ENCODE data around the gene SLC5A5. TPM values are rescaled to one million over a fixed set of nuclear protein-coding genes. Genes with fewer than 3 reads are reported as not detected.

The SLC5A5 gene
- total and polyA plus RNA-seq, 10 of the 15 experiments (the other 5 are each of a cell fraction or from before 2014, with no cell fraction given) = 0.02 to 0.08 (median 0.05) TPM; not detected in 3

DNA sequence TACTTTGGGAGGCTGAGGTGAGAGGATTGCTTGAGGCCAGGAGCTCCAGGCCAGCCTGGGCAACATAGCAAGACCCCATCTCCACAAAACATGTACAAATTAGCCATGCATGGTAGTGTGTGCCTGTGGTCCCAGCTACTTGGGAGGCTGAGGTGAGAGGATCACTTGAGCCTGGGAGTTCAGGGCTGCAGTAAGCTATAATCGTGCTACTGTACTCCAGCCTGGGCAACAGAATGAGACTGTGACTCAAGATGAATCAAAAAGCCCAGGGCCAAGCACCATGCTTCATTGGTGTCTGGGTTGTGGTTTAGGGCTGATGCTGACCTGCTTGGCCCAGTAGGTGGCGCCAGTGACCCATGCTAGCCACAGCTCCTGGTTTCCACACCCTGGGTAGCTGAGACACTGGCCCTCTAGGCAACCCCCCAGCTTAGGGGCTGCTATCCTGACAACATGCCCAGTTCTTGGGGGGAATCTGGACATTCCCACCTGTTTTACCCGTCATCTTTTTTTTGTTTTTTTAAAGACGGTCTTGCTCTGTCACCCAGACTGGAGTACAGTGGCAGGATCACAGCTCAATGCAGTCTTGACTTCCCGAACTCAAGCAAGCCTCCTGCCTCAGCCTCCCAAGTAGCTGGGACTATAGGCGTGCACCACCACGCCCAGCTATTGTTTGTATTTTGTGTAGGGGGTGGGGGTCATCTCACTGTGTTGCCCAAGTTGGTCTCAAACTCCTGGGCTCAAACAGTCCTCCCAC lies 66.5 kb downstream of the SLC5A5 start:
- no TSS peak for BruUV-seq (replicated peaks)
- Histone ChIP-seq H3K4me2 (ENCODE audit: control insufficient read depth, insufficient read depth) (no peak overlapping the region), H3K9ac (ENCODE audit: control insufficient read depth, insufficient read depth, low read length) (no peak overlapping the region), H3K27ac (ENCODE audit: control insufficient read depth, insufficient read depth) (no peak overlapping the region), H3K79me2 (ENCODE audit: control insufficient read depth, insufficient read depth, low read length) (peaks cover 6% of the 10 kb centered on the region), H3K36me3 (ENCODE audit: control insufficient read depth in 2 of 2, insufficient read depth in 2 of 2, low read length in 1 of 2) (no peaks in the 10 kb centered on the region; a peak in 2 of 4 replicates), H2AFZ (ENCODE audit: control insufficient read depth, low read depth, low read length) (no peak overlapping the region), H4K20me1 (ENCODE audit: control insufficient read depth, insufficient read depth) (no peaks in the 10 kb centered on the region), H3K27me3 (replicated peaks in 1 of 2; ENCODE audit: control insufficient read depth in 2 of 2, insufficient read depth in 2 of 2, low read length in 1 of 2) (no peaks in the 10 kb centered on the region), H3K9me3 (replicated peaks; ENCODE audit: control insufficient read depth, insufficient read depth, low read length) (no peaks in the 10 kb centered on the region), H3K4me3 (no peak overlapping the region), H3K4me1 (ENCODE audit: control insufficient read depth, insufficient read depth, low read length) (no peaks in the 10 kb centered on the region; the same call in 1 of the 2 replicates)
- intact Hi-C loops (cut with micrococcal nuclease; ENCODE audit: unreplicated experiment) (loop anchor here (1.0 to 10.0 kb wide), 3 partner anchors 59 to 153 kb away; no protein-coding TSS in a partner anchor), in situ Hi-C loops (cut with MboI) (no loop called here)
- RAD21 ChIA-PET (ENCODE audit: unreplicated experiment) = interaction anchor here (0.7 to 4.1 kb wide), 14 partner anchors 9 to 119 kb away, joined by 3 to 113 read pairs (median 4); partner anchors contain the start of genes ARRDC2 and RPL18A
- DNase-seq (ENCODE audit: low read depth, low spot score) (no peak), FAIRE-seq (peak; percentile 99), ATAC-seq (peak; percentile 99)
- WGBS (ENCODE audit: insufficient coverage, insufficient replicate concordance, low lambda C conversion rate, missing lambda C conversion rate) = 29% methylated on average over 7 of the region's 7 CpGs
- SMC1A ChIA-PET (ENCODE audit: uncharacterized antibody, unreplicated experiment) = interaction anchor here (1.1 to 4.8 kb wide), 8 partner anchors 8 to 119 kb away, joined by 3 to 90 read pairs (median 6); partner anchors contain the start of genes JAK3, RPL18A and SLC5A5
- CTCF ChIA-PET = interaction anchor here (0.8 to 11.0 kb wide), 25 partner anchors 9 to 314 kb away, joined by 3 to 302 read pairs (median 4); partner anchors contain the start of genes RPL18A and SLC5A5
- POLR2A ChIA-PET = interaction anchor here (1.4 kb wide), 1 partner anchor 58 kb away, joined by 9 read pairs; no protein-coding TSS in a partner anchor
- TF ChIP-seq USF1 (IDR thresholded peaks at IDR 0.05; ENCODE audit: borderline replicate concordance, extremely low read length, insufficient read depth, low read depth, low read length) (no peak), MYC (IDR thresholded peaks at IDR 0.05; ENCODE audit: insufficient read depth, insufficient read length, insufficient replicate concordance, low read length, severe bottlenecking) (no peak), CHD1 (IDR thresholded peaks at IDR 0.05; ENCODE audit: low read depth, low read length) (no peak), CBX3 (IDR thresholded peaks at IDR 0.05; ENCODE audit: borderline replicate concordance, low read depth) (no peak), FOS (IDR thresholded peaks at IDR 0.05; ENCODE audit: borderline replicate concordance, extremely low read depth, insufficient read length) (no peak), DPF2 (IDR thresholded peaks at IDR 0.05) (no peak; the same call in 1 of the 2 replicates), ZNF24 (IDR thresholded peaks at IDR 0.05) (no peak), ZNF622 (IDR thresholded peaks at IDR 0.05) (no peak), GATAD2B (conservative IDR thresholded peaks at IDR 0.05; ENCODE audit: low read depth) (no peak), YBX1 (IDR thresholded peaks at IDR 0.05) (no peak), JUND (IDR thresholded peaks at IDR 0.05; ENCODE audit: low read depth, low read length) (no peak), CBFB (IDR thresholded peaks at IDR 0.05; ENCODE audit: low read depth) (peak; percentile 92), CHD4 (IDR thresholded peaks at IDR 0.05) (no peak), SUZ12 (IDR thresholded peaks at IDR 0.05; ENCODE audit: unreplicated experiment) (no peak), SIX5 (IDR thresholded peaks at IDR 0.05; ENCODE audit: low read depth, low read length, severe bottlenecking) (no peak), EZH2 (IDR thresholded peaks at IDR 0.05; ENCODE audit: borderline replicate concordance, control insufficient read depth, low read depth, low read length) (no peak), ZZZ3 (IDR thresholded peaks at IDR 0.05; ENCODE audit: control insufficient read depth, insufficient read length, low read depth) (no peak), BACH1 (IDR thresholded peaks at IDR 0.05; ENCODE audit: borderline replicate concordance) (no peak)
- TF ChIP-seq, protein P1, sequence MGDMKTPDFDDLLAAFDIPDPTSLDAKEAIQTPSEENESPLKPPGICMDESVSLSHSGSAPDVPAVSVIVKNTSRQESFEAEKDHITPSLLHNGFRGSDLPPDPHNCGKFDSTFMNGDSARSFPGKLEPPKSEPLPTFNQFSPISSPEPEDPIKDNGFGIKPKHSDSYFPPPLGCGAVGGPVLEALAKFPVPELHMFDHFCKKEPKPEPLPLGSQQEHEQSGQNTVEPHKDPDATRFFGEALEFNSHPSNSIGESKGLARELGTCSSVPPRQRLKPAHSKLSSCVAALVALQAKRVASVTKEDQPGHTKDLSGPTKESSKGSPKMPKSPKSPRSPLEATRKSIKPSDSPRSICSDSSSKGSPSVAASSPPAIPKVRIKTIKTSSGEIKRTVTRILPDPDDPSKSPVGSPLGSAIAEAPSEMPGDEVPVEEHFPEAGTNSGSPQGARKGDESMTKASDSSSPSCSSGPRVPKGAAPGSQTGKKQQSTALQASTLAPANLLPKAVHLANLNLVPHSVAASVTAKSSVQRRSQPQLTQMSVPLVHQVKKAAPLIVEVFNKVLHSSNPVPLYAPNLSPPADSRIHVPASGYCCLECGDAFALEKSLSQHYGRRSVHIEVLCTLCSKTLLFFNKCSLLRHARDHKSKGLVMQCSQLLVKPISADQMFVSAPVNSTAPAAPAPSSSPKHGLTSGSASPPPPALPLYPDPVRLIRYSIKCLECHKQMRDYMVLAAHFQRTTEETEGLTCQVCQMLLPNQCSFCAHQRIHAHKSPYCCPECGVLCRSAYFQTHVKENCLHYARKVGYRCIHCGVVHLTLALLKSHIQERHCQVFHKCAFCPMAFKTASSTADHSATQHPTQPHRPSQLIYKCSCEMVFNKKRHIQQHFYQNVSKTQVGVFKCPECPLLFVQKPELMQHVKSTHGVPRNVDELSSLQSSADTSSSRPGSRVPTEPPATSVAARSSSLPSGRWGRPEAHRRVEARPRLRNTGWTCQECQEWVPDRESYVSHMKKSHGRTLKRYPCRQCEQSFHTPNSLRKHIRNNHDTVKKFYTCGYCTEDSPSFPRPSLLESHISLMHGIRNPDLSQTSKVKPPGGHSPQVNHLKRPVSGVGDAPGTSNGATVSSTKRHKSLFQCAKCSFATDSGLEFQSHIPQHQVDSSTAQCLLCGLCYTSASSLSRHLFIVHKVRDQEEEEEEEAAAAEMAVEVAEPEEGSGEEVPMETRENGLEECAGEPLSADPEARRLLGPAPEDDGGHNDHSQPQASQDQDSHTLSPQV (IDR thresholded peaks at IDR 0.05) = no peak
